ENCODE data around the gene CATSPERD.

- TF ChIP-seq CTCF (conservative IDR thresholded peaks at IDR 0.05; ENCODE audit: low read depth, low read length) (no peak), POLR2A (IDR thresholded peaks at IDR 0.05; ENCODE audit: low read depth, low read length) (no peak)
These were observed 58.0 kb downstream of the CATSPERD start for GRCh38 chr19:5778402-5778801.
